HG02571 (cell line): Measurements from ENCODE around the gene NFIL3.
"Not testable (repeated sequence)": the region's sequence is repeated elsewhere in the genome, so short reads cannot be mapped to it uniquely, and the experiment has no call there.

ENCODE experiments used
- ATAC-seq: cut with Tn5 transposase; IDR thresholded peaks from one replicate; pipeline ENCODE4 v1.9.1; 2021; ENCODE audit warnings: mild to moderate bottlenecking, moderate library complexity; ENCODE audit not compliant: unreplicated experiment

Gene NFIL3

GRCh38 chr9:91398926-91399325 is 24.7 kb downstream of the NFIL3 start:
- no peak for ATAC-seq

GRCh38 chr9:91395553-91396471 is 27.8 kb downstream of the NFIL3 start:
- no peak for ATAC-seq

GRCh38 chr9:91395106-91395552 is 28.5 kb downstream of the NFIL3 start:
- ATAC-seq, result no peak

- ATAC-seq, result no peak
Observed at GRCh38 chr9:91393826-91394225, 29.8 kb downstream of the NFIL3 start.

- ATAC-seq, result no peak
Observed at GRCh38 chr9:91392435-91392834, 31.2 kb downstream of the NFIL3 start.

GRCh38 chr9:91391818-91392217 is 31.8 kb downstream of the NFIL3 start:
- no peak for ATAC-seq

- no peak for ATAC-seq
Observed at GRCh38 chr9:91391412-91391811, 32.2 kb downstream of the NFIL3 start.

- ATAC-seq, result not testable (repeated sequence)
Observed at GRCh38 chr9:91389686-91390085, 33.9 kb downstream of the NFIL3 start.

GRCh38 chr9:91386765-91387164 is 36.9 kb downstream of the NFIL3 start:
- ATAC-seq, result no peak

- ATAC-seq, result no peak
Observed at GRCh38 chr9:91384954-91385353, 38.7 kb downstream of the NFIL3 start.

GRCh38 chr9:91383577-91383976 is 40.1 kb downstream of the NFIL3 start:
- no peak for ATAC-seq

- ATAC-seq, result no peak
Observed at GRCh38 chr9:91382298-91382697, 41.3 kb downstream of the NFIL3 start.

GRCh38 chr9:91379426-91379825 is 44.2 kb downstream of the NFIL3 start:
- no peak for ATAC-seq

GRCh38 chr9:91378695-91379127 is 44.9 kb downstream of the NFIL3 start:
- ATAC-seq, result no peak

- not testable (repeated sequence) for ATAC-seq
Observed at GRCh38 chr9:91378054-91378453, 45.6 kb downstream of the NFIL3 start.

GRCh38 chr9:91376239-91376638 is 47.4 kb downstream of the NFIL3 start:
- ATAC-seq, result no peak

GRCh38 chr9:91374939-91375338 is 48.7 kb downstream of the NFIL3 start:
- no peak for ATAC-seq

- ATAC-seq, result no peak
Observed at GRCh38 chr9:91371894-91372293, 51.7 kb downstream of the NFIL3 start.

GRCh38 chr9:91370006-91370405 is 53.6 kb downstream of the NFIL3 start:
- ATAC-seq, result not testable (repeated sequence)

- ATAC-seq, result no peak
Observed at GRCh38 chr9:91364702-91365101, 58.9 kb downstream of the NFIL3 start.

- no peak for ATAC-seq
Observed at GRCh38 chr9:91364005-91364404, 59.6 kb downstream of the NFIL3 start.

GRCh38 chr9:91362051-91362611 is 61.5 kb downstream of the NFIL3 start:
- ATAC-seq, result no peak
